ENCODE measurements around the gene SREBF1. TPM values are rescaled to one million over a fixed set of nuclear protein-coding genes. Genes with fewer than 3 reads are reported as not detected.

Gene SREBF1
- total and polyA plus RNA-seq, 2 of the 8 experiments (the other 6 are each of a cell fraction or from before 2014, with no cell fraction given): 28.6 to 70.8 TPM

DNA sequence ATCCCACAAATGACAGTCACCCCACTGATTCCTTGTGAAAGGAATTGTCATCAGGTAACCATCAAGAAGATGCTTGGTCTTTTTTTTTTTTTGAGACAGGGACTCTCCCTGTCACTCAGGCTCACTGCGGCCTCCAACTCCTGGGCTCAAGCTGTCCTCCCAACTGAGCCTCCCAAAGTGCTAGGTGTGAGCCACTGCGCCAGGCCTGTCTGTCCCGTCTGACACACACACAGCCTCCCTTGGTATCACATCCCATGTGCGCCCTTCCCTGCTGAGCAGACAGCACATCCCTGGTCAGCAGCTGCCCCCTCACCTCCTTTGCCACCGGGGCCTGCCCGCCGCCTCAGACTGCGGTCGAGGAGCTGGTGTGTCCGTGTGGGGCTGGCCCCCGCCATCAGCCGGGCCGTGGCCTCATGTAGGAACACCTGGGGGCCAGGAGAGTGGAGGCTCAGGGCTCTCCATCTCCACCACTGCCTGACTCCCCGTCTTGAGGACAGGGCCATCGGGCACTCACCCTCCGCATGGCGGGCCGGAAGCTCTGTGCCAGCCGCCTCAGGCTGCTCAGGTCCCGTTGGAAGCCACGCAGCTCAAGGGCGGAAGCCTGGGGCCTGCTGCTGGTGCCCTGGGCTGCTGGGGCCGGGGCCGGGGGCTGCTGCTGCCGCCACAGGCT, 23.6 kb downstream of the SREBF1 start:
- FAIRE-seq: no peak
- Histone ChIP-seq H2AK5ac (ENCODE audit: low read depth, low read length) (no peak overlapping the region; the same call in 1 of the 2 replicates), H4K91ac (replicated peaks; ENCODE audit: insufficient read length, low read length) (no peak overlapping the region), H4K8ac (ENCODE audit: extremely low read depth, insufficient read depth, low read length) (no peak overlapping the region), H2AFZ (ENCODE audit: low read length) (no peak overlapping the region), H3K4me2 (ENCODE audit: insufficient read depth in 1 of 2, low read depth in 2 of 2, low read length in 2 of 2) (no peak overlapping the region), H2BK20ac (ENCODE audit: low read length) (no peak overlapping the region), H3K36me3 (ENCODE audit: control insufficient read depth in 2 of 4, insufficient read depth in 4 of 4, low read length in 3 of 4) (peaks cover 18 to 41% (median 34%) of the 10 kb centered on the region in 4 experiments; a peak in 7 of 8 replicates), H4K20me1 (replicated peaks in 1 of 2; ENCODE audit: control insufficient read depth in 1 of 2, insufficient read depth in 2 of 2, low read length in 2 of 2) (peaks cover 6 to 19% of the 10 kb centered on the region in 2 experiments), H2BK5ac (ENCODE audit: low read depth, low read length) (no peak overlapping the region), H3K27ac (ENCODE audit: low read depth, low read length) (no peak overlapping the region), H2BK120ac (replicated peaks; ENCODE audit: low read depth, low read length) (no peak overlapping the region), H2BK15ac (ENCODE audit: low read length) (no peak overlapping the region), H3K4me3 (ENCODE audit: extremely low read depth in 1 of 4, insufficient read depth in 2 of 4, low read depth in 3 of 4, low read length in 4 of 4) (no peak overlapping the region), H3K27me3 (replicated peaks in 1 of 4; ENCODE audit: control insufficient read depth in 3 of 4, extremely low read depth in 1 of 4, insufficient read depth in 3 of 4, low read length in 3 of 4) (peaks cover 6 to 23% (median 16%) of the 10 kb centered on the region in 4 experiments), H3K18ac (ENCODE audit: extremely low read depth, low read length) (no peak overlapping the region), H2BK12ac (ENCODE audit: low read depth, low read length) (no peak overlapping the region), H3K9ac (replicated peaks in 1 of 4; ENCODE audit: extremely low read depth in 1 of 4, low read depth in 3 of 4, low read length in 3 of 4) (no peak overlapping the region), H3K14ac (ENCODE audit: insufficient read length) (no peak overlapping the region), H3K9me3 (ENCODE audit: insufficient read depth in 2 of 2, low read depth in 1 of 2, low read length in 1 of 2) (no peaks in the 10 kb centered on the region), H3K23ac (ENCODE audit: insufficient read length) (no peak overlapping the region), H3K23me2 (ENCODE audit: low read depth, low read length) (peaks cover 10% of the 10 kb centered on the region; the same call in 1 of the 2 replicates), H3K4me1 (replicated peaks in 1 of 4; ENCODE audit: control insufficient read depth in 3 of 4, insufficient read depth in 4 of 4, low read length in 3 of 4) (peaks cover 0 to 20% (median 12%) of the 10 kb centered on the region in 4 experiments; a peak in 6 of 7 replicates), H3K56ac (replicated peaks; ENCODE audit: insufficient read length, low read depth, low read length) (no peak overlapping the region), H3K79me2 (ENCODE audit: control insufficient read depth in 1 of 2, insufficient read depth in 2 of 2, low read length in 2 of 2) (no peaks in the 10 kb centered on the region), H3K79me1 (ENCODE audit: low read depth, low read length) (0 out of 2 replicates have a peak, but pooled peaks cover 4% of the 10 kb centered on the region), H3K4ac (replicated peaks; ENCODE audit: insufficient read length, low read depth, low read length) (no peak overlapping the region), H4K5ac (ENCODE audit: insufficient read length, low read depth, low read length) (no peak overlapping the region)
- no peak for DNase-seq (ENCODE audit: low read depth in 1 of 2, low spot score in 2 of 2)
- CTCF ChIA-PET (ENCODE audit: partially characterized antibody): interaction anchor here (0.7 to 18.1 kb wide), 34 partner anchors 9 to 1885 kb away, joined by 3 to 375 read pairs (median 12); partner anchors contain the start of gene SREBF1
- POLR2A ChIA-PET (ENCODE audit: partially characterized antibody): interaction anchor here (0.7 to 24.7 kb wide), 7 partner anchors 17 to 113 kb away, joined by 3 to 532 read pairs (median 5); partner anchors contain the start of gene SREBF1
- 96% methylated on average over 24 of the region's 25 CpGs; no CpG with 5 or more reads in 1 of the 2 experiments for WGBS, 2 experiments (ENCODE audit: extremely low coverage in 1 of 2, insufficient coverage in 1 of 2, insufficient read length in 1 of 2, insufficient replicate concordance in 2 of 2, low coverage in 1 of 2, low lambda C conversion rate in 2 of 2, missing lambda C conversion rate in 1 of 2)
